ENCODE results near the gene HCST.
"Not testable (repeated sequence)": the region's sequence is repeated elsewhere in the genome, so short reads cannot be mapped to it uniquely, and the experiment has no call there.

HCST gene

DNA sequence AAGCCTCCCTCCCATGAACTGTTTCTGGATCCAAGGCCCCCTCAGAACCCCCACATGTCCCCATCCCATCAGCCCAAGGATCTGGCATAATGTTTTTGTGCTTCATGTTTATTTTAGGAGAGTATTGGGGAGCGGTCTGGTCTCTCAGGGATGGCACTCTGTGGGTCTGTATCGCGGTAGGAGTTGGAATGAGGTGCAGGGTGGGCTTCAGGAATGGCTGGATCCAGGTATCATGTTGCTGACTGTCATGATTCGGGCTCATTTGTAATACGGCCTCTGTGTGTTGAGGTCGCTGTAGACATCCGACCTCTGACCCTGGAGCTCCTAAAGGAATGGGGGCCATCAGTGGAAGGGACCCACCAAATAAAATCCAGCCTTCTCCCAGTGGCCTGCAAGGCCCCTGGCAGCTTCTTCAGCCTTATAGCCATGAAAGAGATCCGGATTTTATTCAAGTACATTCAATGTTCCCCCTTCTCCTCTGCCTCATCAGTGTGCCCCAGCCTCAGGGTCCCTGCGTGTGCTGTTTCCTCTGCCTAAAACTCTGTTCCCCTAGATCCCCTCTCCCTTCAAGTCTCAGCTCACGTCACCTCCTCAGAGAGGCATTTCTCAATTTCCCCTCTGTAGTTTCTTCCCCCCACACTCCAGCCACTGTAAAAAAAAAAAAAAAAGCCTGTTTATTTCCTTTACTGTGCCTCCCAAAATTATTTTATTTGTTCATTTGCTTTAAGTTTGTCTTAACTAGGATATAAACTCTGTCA lies 2.2 kb downstream of the HCST start:
- no peak overlapping the region for H3K4me3 ChIP-seq (ENCODE audit: insufficient read depth, low read depth, low read length)
- H3K36me3 ChIP-seq (ENCODE audit: control insufficient read depth, insufficient read depth, low read length) = no peaks in the 10 kb centered on the region
- H3K4me1 ChIP-seq (ENCODE audit: control insufficient read depth, insufficient read depth, low read length) = no peaks in the 10 kb centered on the region
- peaks cover 21% of the 10 kb centered on the region for H3K27me3 ChIP-seq (ENCODE audit: control insufficient read depth, insufficient read depth, low read length, poor library complexity, severe bottlenecking)
- no peaks in the 10 kb centered on the region for H3K9me3 ChIP-seq (ENCODE audit: control insufficient read depth, low read length)
- H3K27ac ChIP-seq (ENCODE audit: insufficient read depth, low read depth, low read length, poor library complexity, severe bottlenecking) = no peak overlapping the region
- WGBS, 2 experiments = 91% methylated on average over 10 of the region's 10 CpGs

DNA sequence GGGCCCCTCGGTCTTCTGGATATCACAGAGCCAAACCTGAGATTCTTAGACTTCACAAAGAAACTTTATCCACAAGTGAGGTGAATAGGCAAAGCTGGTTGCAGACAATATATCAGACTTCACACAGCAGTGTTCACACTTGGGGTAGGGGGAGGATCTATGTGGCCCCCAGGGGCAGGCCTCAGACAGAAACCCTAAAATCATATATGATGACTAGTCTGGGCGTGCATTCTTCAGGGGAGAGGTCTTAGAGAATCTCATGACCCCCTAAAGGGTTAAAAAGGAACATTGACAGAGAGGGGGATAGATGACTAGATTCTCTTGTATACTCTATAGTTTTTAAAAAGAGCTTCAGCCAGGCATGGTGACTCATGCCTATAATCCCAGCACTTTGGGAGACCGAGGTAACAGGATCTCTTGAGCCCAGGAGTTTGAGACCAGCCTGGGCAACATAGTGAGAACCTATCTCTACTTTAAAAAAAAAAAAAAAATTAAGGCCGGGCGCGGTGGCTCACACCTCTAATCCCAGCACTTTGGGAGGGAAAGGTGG lies 2.9 kb downstream of the HCST start:
- Histone ChIP-seq H3K4me3 (ENCODE audit: insufficient read depth, low read depth, low read length) (no peak overlapping the region), H3K27me3 (ENCODE audit: control insufficient read depth, insufficient read depth, low read length, poor library complexity, severe bottlenecking) (peaks cover 21% of the 10 kb centered on the region), H3K9me3 (ENCODE audit: control insufficient read depth, low read length) (no peaks in the 10 kb centered on the region), H3K4me1 (ENCODE audit: control insufficient read depth, insufficient read depth, low read length) (no peaks in the 10 kb centered on the region), H3K36me3 (ENCODE audit: control insufficient read depth, insufficient read depth, low read length) (no peaks in the 10 kb centered on the region), H3K27ac (ENCODE audit: insufficient read depth, low read depth, low read length, poor library complexity, severe bottlenecking) (no peak overlapping the region)
- 79 to 80% methylated on average over 6 of the region's 6 CpGs for WGBS, 2 experiments

DNA sequence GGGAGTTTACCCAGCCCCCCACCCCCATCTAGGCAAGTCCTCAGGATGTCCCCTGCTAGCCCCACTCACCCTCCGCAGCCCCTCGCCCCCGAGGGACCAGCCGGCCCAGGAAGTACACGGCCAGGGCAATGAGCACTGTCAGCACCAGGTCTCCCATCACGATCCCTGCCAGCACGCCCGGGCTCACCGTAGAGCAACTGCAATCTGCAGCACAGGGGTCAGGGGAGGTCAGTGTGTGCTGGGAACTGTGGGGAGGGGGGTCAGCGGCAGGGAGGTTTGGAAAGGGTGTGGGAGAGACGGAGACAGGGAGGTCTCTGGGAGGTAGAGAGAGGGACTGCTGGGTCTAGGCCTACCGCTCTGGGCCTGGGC lies 5.0 kb downstream of the HCST start:
- H3K4me1 ChIP-seq (ENCODE audit: control insufficient read depth, insufficient read depth, low read length) = no peaks in the 10 kb centered on the region
- peaks cover 6% of the 10 kb centered on the region for H3K27me3 ChIP-seq (ENCODE audit: control insufficient read depth, insufficient read depth, low read length, poor library complexity, severe bottlenecking)
- no peaks in the 10 kb centered on the region for H3K9me3 ChIP-seq (ENCODE audit: control insufficient read depth, low read length)
- H3K4me3 ChIP-seq (ENCODE audit: insufficient read depth, low read depth, low read length) = no peak overlapping the region
- H3K36me3 ChIP-seq (ENCODE audit: control insufficient read depth, insufficient read depth, low read length) = no peaks in the 10 kb centered on the region
- H3K27ac ChIP-seq (ENCODE audit: insufficient read depth, low read depth, low read length, poor library complexity, severe bottlenecking) = no peak overlapping the region
- WGBS, 2 experiments = 53 to 65% methylated on average over 12 of the region's 12 CpGs

DNA sequence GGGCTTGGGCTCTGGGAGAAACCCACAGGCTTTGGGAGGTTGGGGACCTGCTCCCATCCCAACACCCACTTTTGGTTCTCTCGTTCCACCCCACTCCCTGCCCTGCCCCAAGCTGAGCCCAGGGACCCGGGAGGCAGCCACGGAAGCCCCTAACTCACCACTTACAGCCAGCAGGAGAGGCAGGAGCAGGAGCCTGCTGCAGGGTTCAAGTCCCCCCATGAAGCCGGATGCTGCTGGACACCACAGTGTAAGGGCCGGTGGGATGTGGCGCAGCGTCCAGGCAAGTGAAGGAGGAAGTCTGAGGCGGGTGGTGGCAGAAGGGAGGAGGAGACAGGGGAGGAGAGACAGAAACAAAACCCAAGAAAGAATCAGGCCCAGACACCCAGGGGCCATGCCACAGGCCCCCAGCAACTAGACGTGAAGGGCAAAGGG lies 5.7 kb downstream of the HCST start, which contains the start of gene TYROBP:
Gene TYROBP, minus strand, starts transcription at position 286 of the 432 bp plus-strand sequence. Its CDS starts 67 bp downstream, at position 219.
- no peaks in the 10 kb centered on the region for H3K4me1 ChIP-seq (ENCODE audit: control insufficient read depth, insufficient read depth, low read length)
- no peaks in the 10 kb centered on the region for H3K36me3 ChIP-seq (ENCODE audit: control insufficient read depth, insufficient read depth, low read length)
- no peaks in the 10 kb centered on the region for H3K9me3 ChIP-seq (ENCODE audit: control insufficient read depth, low read length)
- WGBS, 2 experiments = 86 to 87% methylated on average over 9 of the region's 9 CpGs
- no peak within 1 kb of the TSS for H3K27ac ChIP-seq (ENCODE audit: insufficient read depth, low read depth, low read length, poor library complexity, severe bottlenecking)
- no peaks in the 10 kb centered on the region for H3K27me3 ChIP-seq (ENCODE audit: control insufficient read depth, insufficient read depth, low read length, poor library complexity, severe bottlenecking)
- no peak within 1 kb of the TSS for H3K4me3 ChIP-seq (ENCODE audit: insufficient read depth, low read depth, low read length)

DNA sequence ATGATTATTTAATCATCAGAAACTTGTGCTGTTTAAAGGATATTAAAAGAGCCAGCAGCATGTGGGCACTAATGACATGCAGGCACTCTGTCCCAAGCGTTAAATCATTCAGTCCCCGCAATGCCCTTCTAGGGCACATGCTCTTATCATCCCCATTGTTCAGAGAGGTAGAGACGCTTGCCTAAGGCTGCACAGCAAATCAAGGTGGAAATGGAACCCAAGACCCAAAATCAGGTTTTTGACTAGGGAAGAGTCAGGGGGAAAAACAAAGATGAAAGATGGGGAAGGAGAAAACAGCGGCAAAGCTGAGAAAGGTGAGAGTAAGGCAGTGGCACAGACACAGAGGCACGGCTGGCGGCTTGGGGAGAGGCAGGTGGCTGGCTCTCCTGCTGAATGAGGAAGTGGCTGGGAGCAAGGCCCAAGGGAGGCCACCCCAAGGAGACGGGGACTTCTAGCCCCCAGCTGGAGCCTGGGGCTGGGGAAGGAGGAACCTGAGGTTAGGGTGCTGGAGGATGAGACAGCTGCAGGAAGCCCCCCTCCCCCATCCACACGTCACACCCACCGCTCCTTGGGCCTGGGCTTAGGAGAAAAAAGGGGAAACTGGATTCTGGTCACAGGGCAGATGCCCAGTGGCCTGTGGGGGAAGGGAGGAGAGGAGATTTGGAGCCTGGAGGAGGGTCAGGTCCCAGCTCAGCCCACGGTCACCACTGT lies 6.8 kb downstream of the HCST start:
- Histone ChIP-seq H3K27ac (ENCODE audit: insufficient read depth, low read depth, low read length, poor library complexity, severe bottlenecking) (no peak overlapping the region), H3K27me3 (ENCODE audit: control insufficient read depth, insufficient read depth, low read length, poor library complexity, severe bottlenecking) (no peaks in the 10 kb centered on the region), H3K4me3 (ENCODE audit: insufficient read depth, low read depth, low read length) (no peak overlapping the region), H3K36me3 (ENCODE audit: control insufficient read depth, insufficient read depth, low read length) (no peaks in the 10 kb centered on the region), H3K4me1 (ENCODE audit: control insufficient read depth, insufficient read depth, low read length) (no peaks in the 10 kb centered on the region), H3K9me3 (ENCODE audit: control insufficient read depth, low read length) (no peaks in the 10 kb centered on the region)
- WGBS, 2 experiments = 82 to 83% methylated on average over 9 to 10 of the region's 10 CpGs

DNA sequence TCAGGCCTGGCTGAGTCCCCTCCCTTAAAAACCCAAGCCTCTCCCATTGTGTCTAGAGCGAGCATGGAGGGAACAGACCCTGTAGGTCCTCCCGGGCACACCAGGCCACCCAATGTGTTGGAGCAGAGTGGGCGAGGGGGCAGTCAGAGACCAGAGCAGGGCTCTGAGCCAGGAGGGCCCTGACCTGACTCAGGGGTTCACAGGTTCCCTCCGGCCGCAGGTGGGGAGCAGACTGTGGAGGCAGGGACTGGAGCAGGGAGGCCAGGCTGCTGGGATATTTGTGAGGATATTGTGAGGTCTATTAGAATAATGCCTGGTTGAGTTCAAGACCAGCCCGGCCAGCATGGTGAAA lies 7.3 kb downstream of the HCST start:
- Histone ChIP-seq H3K27ac (ENCODE audit: insufficient read depth, low read depth, low read length, poor library complexity, severe bottlenecking) (no peak overlapping the region), H3K36me3 (ENCODE audit: control insufficient read depth, insufficient read depth, low read length) (no peaks in the 10 kb centered on the region), H3K27me3 (ENCODE audit: control insufficient read depth, insufficient read depth, low read length, poor library complexity, severe bottlenecking) (no peaks in the 10 kb centered on the region), H3K4me3 (ENCODE audit: insufficient read depth, low read depth, low read length) (no peak overlapping the region), H3K9me3 (ENCODE audit: control insufficient read depth, low read length) (no peaks in the 10 kb centered on the region), H3K4me1 (ENCODE audit: control insufficient read depth, insufficient read depth, low read length) (no peaks in the 10 kb centered on the region)
- WGBS, 2 experiments = 83 to 87% methylated on average over 6 of the region's 6 CpGs

DNA sequence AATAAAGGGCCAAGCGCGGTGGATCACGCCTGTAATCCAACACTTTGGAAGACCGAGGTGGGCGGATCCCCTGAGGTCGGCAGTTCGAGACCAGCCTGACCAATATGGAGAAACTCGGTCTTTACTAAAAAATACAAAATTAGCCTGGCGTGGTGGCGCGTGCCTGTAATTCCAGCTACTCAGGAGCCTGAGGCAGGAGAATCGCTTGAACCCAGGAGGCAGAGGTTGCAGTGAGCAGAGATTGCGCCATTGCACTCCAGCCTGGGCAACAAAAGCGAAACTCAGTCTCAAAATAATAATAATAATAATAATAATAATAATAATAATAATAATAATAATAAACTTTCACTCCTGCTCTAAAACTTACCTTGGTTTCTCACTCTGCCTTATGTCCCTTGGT lies 8.0 kb downstream of the HCST start:
- 93 to 95% methylated on average over 12 to 13 of the region's 14 CpGs for WGBS, 2 experiments
- not testable (repeated sequence) for H3K9me3 ChIP-seq (ENCODE audit: control insufficient read depth, low read length); H3K27me3 ChIP-seq (ENCODE audit: control insufficient read depth, insufficient read depth, low read length, poor library complexity, severe bottlenecking)

DNA sequence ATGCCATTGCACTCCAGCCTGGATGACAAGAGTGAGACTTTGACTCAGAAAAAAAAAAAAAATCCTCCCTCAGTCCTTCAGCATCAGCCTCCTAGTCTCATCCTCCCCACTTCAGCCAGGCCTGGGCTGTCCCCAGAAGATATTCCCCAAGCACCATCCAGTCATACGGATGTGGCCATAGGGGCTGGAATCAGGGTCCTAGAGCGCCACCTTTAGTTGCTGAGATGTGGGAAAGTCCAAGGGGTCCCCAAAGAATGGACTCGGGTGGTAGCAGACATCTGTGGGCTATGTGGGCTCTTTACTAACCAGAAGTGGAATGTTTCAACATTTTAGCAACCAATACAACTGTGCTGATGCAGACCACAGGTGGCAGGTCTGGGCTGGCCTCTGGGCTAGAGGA lies 8.8 kb downstream of the HCST start:
- Histone ChIP-seq H3K4me1 (ENCODE audit: control insufficient read depth, insufficient read depth, low read length) (no peaks in the 10 kb centered on the region), H3K4me3 (ENCODE audit: insufficient read depth, low read depth, low read length) (no peak overlapping the region), H3K36me3 (ENCODE audit: control insufficient read depth, insufficient read depth, low read length) (no peaks in the 10 kb centered on the region), H3K9me3 (ENCODE audit: control insufficient read depth, low read length) (no peaks in the 10 kb centered on the region), H3K27ac (ENCODE audit: insufficient read depth, low read depth, low read length, poor library complexity, severe bottlenecking) (no peak overlapping the region), H3K27me3 (ENCODE audit: control insufficient read depth, insufficient read depth, low read length, poor library complexity, severe bottlenecking) (no peaks in the 10 kb centered on the region)
- 57 to 65% methylated on average over 3 of the region's 3 CpGs for WGBS, 2 experiments

More for the DNA sequence above, 8.0 kb downstream of the HCST start:
- H3K4me1 ChIP-seq (ENCODE audit: control insufficient read depth, insufficient read depth, low read length); H3K27ac ChIP-seq (ENCODE audit: insufficient read depth, low read depth, low read length, poor library complexity, severe bottlenecking); H3K4me3 ChIP-seq (ENCODE audit: insufficient read depth, low read depth, low read length); H3K36me3 ChIP-seq (ENCODE audit: control insufficient read depth, insufficient read depth, low read length): not testable (repeated sequence)

DNA sequence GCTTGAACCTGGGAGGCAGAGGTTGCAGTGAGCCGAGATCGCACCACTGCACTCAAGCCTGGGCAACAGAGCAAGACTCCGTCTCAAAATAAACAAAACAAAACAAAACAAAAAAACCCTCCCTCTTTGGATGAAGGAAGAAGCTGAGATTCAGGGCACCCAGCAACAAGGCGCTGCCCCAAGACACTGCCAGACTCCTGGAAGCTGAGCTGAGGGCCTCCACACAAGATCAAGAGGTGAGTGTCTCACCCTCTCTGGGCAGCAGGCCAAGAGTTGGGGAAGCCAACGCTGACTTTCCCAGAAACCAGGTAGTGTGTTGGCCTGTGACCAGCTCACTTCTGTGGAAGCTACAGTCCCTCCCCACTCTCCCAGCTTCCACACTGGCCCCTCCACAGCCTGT lies 9.5 kb downstream of the HCST start:
- H3K27ac ChIP-seq (ENCODE audit: insufficient read depth, low read depth, low read length, poor library complexity, severe bottlenecking) = no peak overlapping the region
- H3K36me3 ChIP-seq (ENCODE audit: control insufficient read depth, insufficient read depth, low read length) = no peaks in the 10 kb centered on the region
- 87 to 89% methylated on average over 5 of the region's 5 CpGs for WGBS, 2 experiments

DNA sequence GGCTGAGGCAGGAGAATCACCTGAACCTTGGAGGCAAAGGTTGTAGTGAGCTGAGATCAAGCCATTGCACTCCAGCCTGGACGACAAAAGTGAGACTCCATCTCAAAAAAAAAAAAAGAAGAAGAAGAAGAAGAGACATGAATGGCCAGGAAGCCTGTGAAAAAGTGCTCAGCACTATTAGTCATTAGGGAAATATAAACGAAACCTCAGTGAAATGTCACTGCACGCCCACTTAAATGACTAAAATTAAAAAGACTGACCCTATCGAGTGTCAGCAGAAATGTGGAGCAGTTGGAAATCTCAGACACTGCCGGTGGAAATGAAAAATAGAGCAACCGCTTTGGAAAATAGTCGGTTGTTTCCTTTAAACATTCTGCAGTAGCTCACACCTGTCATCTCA lies 11.3 kb downstream of the HCST start:
- 90 to 91% methylated on average over 7 of the region's 7 CpGs for WGBS, 2 experiments
- Histone ChIP-seq H3K4me1 (ENCODE audit: control insufficient read depth, insufficient read depth, low read length) (no peaks in the 10 kb centered on the region), H3K27me3 (ENCODE audit: control insufficient read depth, insufficient read depth, low read length, poor library complexity, severe bottlenecking) (no peaks in the 10 kb centered on the region), H3K36me3 (ENCODE audit: control insufficient read depth, insufficient read depth, low read length) (no peaks in the 10 kb centered on the region), H3K9me3 (ENCODE audit: control insufficient read depth, low read length) (no peaks in the 10 kb centered on the region), H3K27ac (ENCODE audit: insufficient read depth, low read depth, low read length, poor library complexity, severe bottlenecking) (no peak overlapping the region), H3K4me3 (ENCODE audit: insufficient read depth, low read depth, low read length) (no peak overlapping the region)

More for the DNA sequence above, 9.5 kb downstream of the HCST start:
- Histone ChIP-seq H3K4me1 (ENCODE audit: control insufficient read depth, insufficient read depth, low read length) (no peaks in the 10 kb centered on the region), H3K9me3 (ENCODE audit: control insufficient read depth, low read length) (no peaks in the 10 kb centered on the region), H3K27me3 (ENCODE audit: control insufficient read depth, insufficient read depth, low read length, poor library complexity, severe bottlenecking) (no peaks in the 10 kb centered on the region), H3K4me3 (ENCODE audit: insufficient read depth, low read depth, low read length) (no peak overlapping the region)

Measured in ectodermal cell (in vitro differentiated cells).